PC-9 (cell line): ENCODE data around the gene SLC35A2.

Experiments used
- EZH2 ChIP-seq: fragments of 200-600 bp; sonication (generic); IDR thresholded peaks from 2 replicates; pipeline ENCODE4 v1.8.0; 2017; ENCODE audit warnings: antibody characterized with exemption, low read depth
- TF ChIP-seq, protein P1 (sequence below): fragments of 200-600 bp; sonication (generic); conservative IDR thresholded peaks from 2 replicates; pipeline ENCODE4 v1.6.1; 2017; ENCODE audit warnings: mixed run types, antibody characterized with exemption, mild to moderate bottlenecking, moderate library complexity

GRCh38 chrX:48883729-48884128, 27.7 kb downstream of the SLC35A2 start:
- TF ChIP-seq, protein P1, sequence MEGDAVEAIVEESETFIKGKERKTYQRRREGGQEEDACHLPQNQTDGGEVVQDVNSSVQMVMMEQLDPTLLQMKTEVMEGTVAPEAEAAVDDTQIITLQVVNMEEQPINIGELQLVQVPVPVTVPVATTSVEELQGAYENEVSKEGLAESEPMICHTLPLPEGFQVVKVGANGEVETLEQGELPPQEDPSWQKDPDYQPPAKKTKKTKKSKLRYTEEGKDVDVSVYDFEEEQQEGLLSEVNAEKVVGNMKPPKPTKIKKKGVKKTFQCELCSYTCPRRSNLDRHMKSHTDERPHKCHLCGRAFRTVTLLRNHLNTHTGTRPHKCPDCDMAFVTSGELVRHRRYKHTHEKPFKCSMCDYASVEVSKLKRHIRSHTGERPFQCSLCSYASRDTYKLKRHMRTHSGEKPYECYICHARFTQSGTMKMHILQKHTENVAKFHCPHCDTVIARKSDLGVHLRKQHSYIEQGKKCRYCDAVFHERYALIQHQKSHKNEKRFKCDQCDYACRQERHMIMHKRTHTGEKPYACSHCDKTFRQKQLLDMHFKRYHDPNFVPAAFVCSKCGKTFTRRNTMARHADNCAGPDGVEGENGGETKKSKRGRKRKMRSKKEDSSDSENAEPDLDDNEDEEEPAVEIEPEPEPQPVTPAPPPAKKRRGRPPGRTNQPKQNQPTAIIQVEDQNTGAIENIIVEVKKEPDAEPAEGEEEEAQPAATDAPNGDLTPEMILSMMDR, result no peak
- no peak for TF ChIP-seq EZH2
